Right ventricle myocardium inferior (tissue), 1 donor: ENCODE results near the gene PLPPR3. TPM values are rescaled to one million over a fixed set of nuclear protein-coding genes. Genes with fewer than 3 reads are reported as not detected.
"Not testable (repeated sequence)": the region's sequence is repeated elsewhere in the genome, so short reads cannot be mapped to it uniquely, and the experiment has no call there.

Experiments used
- ATAC-seq: fragments of 200-7000 bp; cut with Tn5 transposase; one replicate; pipeline ENCODE4 v1.9.1; 2020; ENCODE audit warnings: mild to moderate bottlenecking, moderate library complexity
- DNase-seq: peaks from one replicate; pipeline ENCODE4 v3.0.0; 2021; ENCODE audit errors: missing footprints
- intact Hi-C: fragments of 100-400 bp; cut with DNase I; formaldehyde crosslinking; loops from one replicate; pipeline ENCODE4 v1.11.0; 2022
- total RNA-seq: library from RNA; stranded (reverse); fragmentation: NEBNext Ultra II Directional; extraction: Animal tissue kit (Norgen Biotek cat#: 25700); gene quantifications from one replicate; pipeline ENCODE4 v1.2.1, GENCODE V29; 2021
- donor health status: DM: no; HTN: yes; CAD: no; lungs with severe emphysema.

PLPPR3 gene
- total RNA-seq, 1 donor from 2014 or later: not detected

- DNase-seq (peak; percentile 55), ATAC-seq (peak; percentile 26)
- intact Hi-C loops: no loop called here
Measured at GRCh38 chr19:835210-835810, 13.6 kb upstream of the PLPPR3 start.

- peak; percentile 31 for DNase-seq
- ATAC-seq: no peak
- intact Hi-C loops: no loop called here
Measured at GRCh38 chr19:834216-834615, 12.5 kb upstream of the PLPPR3 start.

GRCh38 chr19:831407-832369 is 9.9 kb upstream of the PLPPR3 start:
- no peak for ATAC-seq
- intact Hi-C loops: no loop called here
- DNase-seq: peak; percentile 35

GRCh38 chr19:829129-829758 is 7.5 kb upstream of the PLPPR3 start:
- intact Hi-C loops: no loop called here
- no peak for DNase-seq
- ATAC-seq: no peak

- DNase-seq: peak; percentile 61
- intact Hi-C loops: no loop called here
- peak; percentile 42 for ATAC-seq
Measured at GRCh38 chr19:827710-828321, 6.1 kb upstream of the PLPPR3 start, which contains the start of gene AZU1. AZU1 (plus strand) TSS chr19:827837; CDS start chr19:827847, 10 bp downstream.

- ATAC-seq (no peak), DNase-seq (peak; percentile 33)
- intact Hi-C loops: no loop called here
Measured at GRCh38 chr19:827314-827709, 5.6 kb upstream of the PLPPR3 start.

- intact Hi-C loops: no loop called here
- no peak for ATAC-seq
- peak; percentile 17 for DNase-seq
Measured at GRCh38 chr19:825897-826644, 4.3 kb upstream of the PLPPR3 start.

- DNase-seq (peak; percentile 64), ATAC-seq (no peak)
- intact Hi-C loops: no loop called here
Measured at GRCh38 chr19:824885-825284, 3.1 kb upstream of the PLPPR3 start.

GRCh38 chr19:823565-824121 is 1.9 kb upstream of the PLPPR3 start:
- ATAC-seq (no peak), DNase-seq (no peak)
- intact Hi-C loops: no loop called here

GRCh38 chr19:821231-821824 is 427 bp downstream of the PLPPR3 start:
- intact Hi-C loops: no loop called here
- no peak for DNase-seq
- ATAC-seq: no peak

- DNase-seq, intact Hi-C loops, ATAC-seq: not testable (repeated sequence)
Measured at GRCh38 chr19:820212-820611, 1.5 kb downstream of the PLPPR3 start.

GRCh38 chr19:816500-816857 is 5.3 kb downstream of the PLPPR3 start:
- ATAC-seq: no peak
- intact Hi-C loops: no loop called here
- DNase-seq: no peak

- DNase-seq: no peak
- intact Hi-C loops: no loop called here
- ATAC-seq: no peak
Measured at GRCh38 chr19:815775-816499, 5.8 kb downstream of the PLPPR3 start.

GRCh38 chr19:815079-815774 is 6.5 kb downstream of the PLPPR3 start:
- ATAC-seq: no peak
- DNase-seq: no peak
- intact Hi-C loops: no loop called here

GRCh38 chr19:814152-815078 is 7.3 kb downstream of the PLPPR3 start:
- intact Hi-C loops: no loop called here
- peak; percentile 12 for ATAC-seq
- no peak for DNase-seq
